ENCODE data around the gene TNNI2. TPM values are rescaled to one million over a fixed set of nuclear protein-coding genes. Genes with fewer than 3 reads are reported as not detected.
"Not testable (repeated sequence)": the region's sequence is repeated elsewhere in the genome, so short reads cannot be mapped to it uniquely, and the experiment has no call there.

The TNNI2 gene
- total RNA-seq, 1 experiment from 2014 or later: 0.55 TPM

DNA sequence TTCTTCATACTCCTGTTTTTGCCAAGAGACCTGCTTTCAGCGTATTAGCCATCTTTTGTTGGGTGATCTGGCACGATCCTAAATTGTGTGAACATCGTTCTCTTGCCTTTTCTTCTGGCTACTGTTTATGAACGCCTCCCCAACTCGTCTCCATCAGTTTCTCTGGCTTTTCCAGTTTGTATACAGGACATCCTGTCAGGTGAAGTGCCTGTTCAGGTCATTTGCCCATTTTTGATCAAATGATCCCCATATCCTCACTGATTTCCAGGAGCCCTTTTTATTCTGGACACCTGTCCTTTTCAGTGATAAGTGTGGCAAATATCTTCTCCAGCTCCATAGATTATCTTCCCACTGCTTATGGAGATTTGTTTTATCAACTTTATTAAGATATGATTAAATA, 26.5 kb upstream of the TNNI2 start:
- ChIA-PET CTCF (no interaction called here), POLR2A (ENCODE audit: unreplicated experiment) (no interaction called here)
- H3K4me1 ChIP-seq (ENCODE audit: insufficient read depth, low read length): no peaks in the 10 kb centered on the region
- H3K36me3 ChIP-seq (ENCODE audit: low read depth, low read length): no peaks in the 10 kb centered on the region
- H3K27me3 ChIP-seq (ENCODE audit: low read length): no peaks in the 10 kb centered on the region
- ATAC-seq (no peak), DNase-seq (no peak)
- no peaks in the 10 kb centered on the region for H3F3A ChIP-seq (ENCODE audit: low read length, unreplicated experiment)
- H3K79me2 ChIP-seq (ENCODE audit: low read length): no peaks in the 10 kb centered on the region
- no peak overlapping the region for H2AFZ ChIP-seq (ENCODE audit: low read length)
- no peak overlapping the region for H3K9ac ChIP-seq (ENCODE audit: low read length)
- TF ChIP-seq, protein P1, sequence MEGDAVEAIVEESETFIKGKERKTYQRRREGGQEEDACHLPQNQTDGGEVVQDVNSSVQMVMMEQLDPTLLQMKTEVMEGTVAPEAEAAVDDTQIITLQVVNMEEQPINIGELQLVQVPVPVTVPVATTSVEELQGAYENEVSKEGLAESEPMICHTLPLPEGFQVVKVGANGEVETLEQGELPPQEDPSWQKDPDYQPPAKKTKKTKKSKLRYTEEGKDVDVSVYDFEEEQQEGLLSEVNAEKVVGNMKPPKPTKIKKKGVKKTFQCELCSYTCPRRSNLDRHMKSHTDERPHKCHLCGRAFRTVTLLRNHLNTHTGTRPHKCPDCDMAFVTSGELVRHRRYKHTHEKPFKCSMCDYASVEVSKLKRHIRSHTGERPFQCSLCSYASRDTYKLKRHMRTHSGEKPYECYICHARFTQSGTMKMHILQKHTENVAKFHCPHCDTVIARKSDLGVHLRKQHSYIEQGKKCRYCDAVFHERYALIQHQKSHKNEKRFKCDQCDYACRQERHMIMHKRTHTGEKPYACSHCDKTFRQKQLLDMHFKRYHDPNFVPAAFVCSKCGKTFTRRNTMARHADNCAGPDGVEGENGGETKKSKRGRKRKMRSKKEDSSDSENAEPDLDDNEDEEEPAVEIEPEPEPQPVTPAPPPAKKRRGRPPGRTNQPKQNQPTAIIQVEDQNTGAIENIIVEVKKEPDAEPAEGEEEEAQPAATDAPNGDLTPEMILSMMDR (conservative IDR thresholded peaks at IDR 0.05; ENCODE audit: low read depth, low read length): no peak
- no peak for TF ChIP-seq EZH2 (IDR thresholded peaks at IDR 0.05; ENCODE audit: low read length, unreplicated experiment)
- BruUV-seq (replicated peaks): no TSS peak
- intact Hi-C loops (cut with micrococcal nuclease): no loop called here
- no peaks in the 10 kb centered on the region for H3K9me2 ChIP-seq (replicated peaks; ENCODE audit: low read length)
- no peaks in the 10 kb centered on the region for H4K20me1 ChIP-seq (ENCODE audit: low read length)
- H3K27ac ChIP-seq (ENCODE audit: low read length): no peak overlapping the region
- H3K4me3 ChIP-seq (ENCODE audit: low read length): no peak overlapping the region
- no peak overlapping the region for H3K4me2 ChIP-seq (ENCODE audit: low read length)
- H3K9me3 ChIP-seq (ENCODE audit: low read length): no peaks in the 10 kb centered on the region

DNA sequence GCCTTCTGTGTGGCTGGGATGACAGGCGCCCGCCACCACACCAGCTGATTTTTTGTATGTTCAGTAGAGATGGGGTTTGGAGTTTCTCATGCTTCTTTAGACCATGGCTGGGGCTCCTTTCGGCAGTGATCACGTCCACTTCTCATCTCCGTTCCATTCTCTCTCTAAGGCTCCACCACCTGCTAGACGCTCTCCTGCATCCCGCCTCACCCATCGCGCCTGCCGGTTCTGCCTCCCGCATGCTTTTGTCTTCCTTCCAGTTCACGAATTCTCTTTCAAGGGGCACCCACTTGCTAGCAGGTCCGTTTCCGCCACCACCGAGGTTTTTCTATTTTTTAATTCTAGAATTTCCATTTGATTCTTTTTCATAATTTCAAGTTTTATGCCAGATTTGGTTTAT, 26.0 kb upstream of the TNNI2 start:
- no peaks in the 10 kb centered on the region for H3K36me3 ChIP-seq (ENCODE audit: low read depth, low read length)
- H3K79me2 ChIP-seq (ENCODE audit: low read length): no peaks in the 10 kb centered on the region
- no peaks in the 10 kb centered on the region for H4K20me1 ChIP-seq (ENCODE audit: low read length)
- no peak overlapping the region for H3K4me3 ChIP-seq (ENCODE audit: low read length)
- no TSS peak for BruUV-seq (replicated peaks)
- ChIA-PET POLR2A (ENCODE audit: unreplicated experiment) (no interaction called here), CTCF (no interaction called here)
- H3K9me2 ChIP-seq (replicated peaks; ENCODE audit: low read length): no peaks in the 10 kb centered on the region
- H3F3A ChIP-seq (ENCODE audit: low read length, unreplicated experiment): no peaks in the 10 kb centered on the region
- ATAC-seq: no peak
- H3K4me2 ChIP-seq (ENCODE audit: low read length): no peak overlapping the region
- no peaks in the 10 kb centered on the region for H3K9me3 ChIP-seq (ENCODE audit: low read length)
- TF ChIP-seq, protein P1 (conservative IDR thresholded peaks at IDR 0.05; ENCODE audit: low read depth, low read length): no peak
- TF ChIP-seq EZH2phosphoT487 (IDR thresholded peaks at IDR 0.05; ENCODE audit: borderline replicate concordance, low read length) (no peak), EZH2 (IDR thresholded peaks at IDR 0.05; ENCODE audit: low read length, unreplicated experiment) (no peak)
- H3K9ac ChIP-seq (ENCODE audit: low read length): no peak overlapping the region
- intact Hi-C loops (cut with micrococcal nuclease): no loop called here
- no peak for DNase-seq
- no peak overlapping the region for H2AFZ ChIP-seq (ENCODE audit: low read length)
- no peaks in the 10 kb centered on the region for H3K27me3 ChIP-seq (ENCODE audit: low read length)
- no peak overlapping the region for H3K27ac ChIP-seq (ENCODE audit: low read length)
- H3K4me1 ChIP-seq (ENCODE audit: insufficient read depth, low read length): no peaks in the 10 kb centered on the region

DNA sequence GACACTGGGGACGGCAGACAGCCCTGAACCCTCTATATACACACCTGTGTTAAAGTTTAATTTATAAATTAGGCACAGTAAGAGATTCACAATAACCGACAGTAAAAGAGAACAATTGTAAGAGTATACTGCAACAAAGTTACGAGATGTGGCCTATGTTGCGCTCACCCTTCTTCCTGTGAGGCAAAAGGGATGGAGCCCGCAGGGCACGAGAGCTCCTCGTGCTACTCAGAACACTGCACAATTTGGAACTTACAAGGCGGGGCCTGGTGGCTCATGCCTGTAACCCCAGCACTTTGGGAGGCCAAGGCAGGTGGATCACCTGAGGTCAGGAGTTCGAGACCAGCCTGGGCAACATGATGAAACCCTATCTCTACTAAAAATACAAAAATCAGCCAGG, 25.4 kb upstream of the TNNI2 start:
- H3K4me1 ChIP-seq (ENCODE audit: insufficient read depth, low read length); H3K4me2 ChIP-seq (ENCODE audit: low read length); intact Hi-C loops (cut with micrococcal nuclease); ATAC-seq; H3K9me3 ChIP-seq (ENCODE audit: low read length); H3F3A ChIP-seq (ENCODE audit: low read length, unreplicated experiment); H2AFZ ChIP-seq (ENCODE audit: low read length); H3K4me3 ChIP-seq (ENCODE audit: low read length); H3K27me3 ChIP-seq (ENCODE audit: low read length); H3K36me3 ChIP-seq (ENCODE audit: low read depth, low read length); H3K27ac ChIP-seq (ENCODE audit: low read length); DNase-seq; H3K79me2 ChIP-seq (ENCODE audit: low read length); H4K20me1 ChIP-seq (ENCODE audit: low read length); CTCF ChIA-PET; H3K9ac ChIP-seq (ENCODE audit: low read length); H3K9me2 ChIP-seq (replicated peaks; ENCODE audit: low read length); POLR2A ChIA-PET (ENCODE audit: unreplicated experiment); BruUV-seq (replicated peaks): not testable (repeated sequence)

Data from PC-3 (cell line).